OCI-LY3 (cell line): ENCODE results near the gene NHLRC2.

Experiments used
- H2AFZ ChIP-seq: fragments of 200-600, 300-600 bp; shearing (Covaris generic); 2 replicates; pipeline ENCODE4 v1.6.0; 2014; ENCODE audit warnings: antibody characterized with exemption, low read depth, low read length
- H3K27ac ChIP-seq: fragments of 200-600, 300-600 bp; sonication (generic); 2 replicates; pipeline ENCODE4 v1.5.1; 2014; ENCODE audit warnings: mild to moderate bottlenecking, low read length, moderate library complexity, mixed read lengths
- H3K27me3 ChIP-seq: fragments of 200-600, 300-600 bp; sonication (generic); 2 replicates; pipeline ENCODE4 v1.6.1; 2014; ENCODE audit warnings: low read depth, low read length, mixed read lengths
- H3K36me3 ChIP-seq: fragments of 200-600, 300-600 bp; sonication (generic); replicated peaks from 2 replicates; pipeline ENCODE3; 2014; ENCODE audit warnings: low read depth, low read length, mixed read lengths
- H3K4me1 ChIP-seq: fragments of 300-600, 200-600 bp; sonication (generic); 2 replicates; pipeline ENCODE4 v1.6.1; 2014; ENCODE audit warnings: low read length, mixed read lengths
- H3K4me2 ChIP-seq: fragments of 200-600, 300-600 bp; sonication (generic); 2 replicates; pipeline ENCODE4 v1.6.1; 2014; ENCODE audit warnings: low read length, mixed read lengths
- H3K4me3 ChIP-seq: fragments of 300-600, 200-600 bp; sonication (generic); 2 replicates; pipeline ENCODE4 v1.5.1; 2014; ENCODE audit warnings: antibody characterized with exemption, mild to moderate bottlenecking, low read length, moderate library complexity
- H3K79me2 ChIP-seq: fragments of 300-600, 200-600 bp; shearing (Covaris generic); 2 replicates; pipeline ENCODE4 v1.6.1; 2014; ENCODE audit warnings: mild to moderate bottlenecking, low read length, mixed read lengths
- H3K9ac ChIP-seq: fragments of 300-600, 200-600 bp; shearing (Covaris generic); 2 replicates; pipeline ENCODE4 v1.6.0; 2014; ENCODE audit warnings: mild to moderate bottlenecking, low read length, moderate library complexity
- H3K9me3 ChIP-seq: fragments of 200-600, 300-600 bp; shearing (Covaris generic); 2 replicates; pipeline ENCODE4 v1.6.1; 2014; ENCODE audit warnings: low read length, mixed read lengths; ENCODE audit not compliant: insufficient read depth
- H4K20me1 ChIP-seq: fragments of 200-600, 300-600 bp; sonication (generic); 2 replicates; pipeline ENCODE4 v1.6.1; 2016; ENCODE audit warnings: low read length, mixed read lengths; ENCODE audit not compliant: insufficient read depth
- CTCF ChIP-seq: fragments of 200-600, 300-600 bp; sonication (generic); IDR thresholded peaks from 2 replicates; pipeline ENCODE4 v1.5.1; 2014; ENCODE audit warnings: antibody characterized with exemption, low read length, low read depth
- EZH2phosphoT487 ChIP-seq: fragments of 200-600 bp; shearing (Covaris generic); IDR thresholded peaks from 2 replicates; pipeline ENCODE4 v1.6.1; 2018; ENCODE audit warnings: antibody characterized with exemption, mixed run types, low read depth

Gene NHLRC2

GRCh38 chr10:113958631-113959382, 104.3 kb downstream of the NHLRC2 start:
- Histone ChIP-seq H2AFZ (0 out of 2 replicates have a peak overlapping the region, but pooled peaks have one; percentile 42), H3K9me3 (peaks cover 5% of the 10 kb centered on the region; the same call in 1 of the 2 replicates), H3K4me2 (peak overlapping the region; percentile 33), H3K4me3 (0 out of 2 replicates have a peak overlapping the region, but pooled peaks have one; percentile 10), H3K27me3 (no peaks in the 10 kb centered on the region), H3K9ac (no peak overlapping the region), H3K4me1 (peaks cover 44% of the 10 kb centered on the region), H3K27ac (no peak overlapping the region), H3K79me2 (no peaks in the 10 kb centered on the region), H3K36me3 (peaks cover 7% of the 10 kb centered on the region), H4K20me1 (no peaks in the 10 kb centered on the region)
- no peak for TF ChIP-seq CTCF
- TF ChIP-seq EZH2phosphoT487: no peak

GRCh38 chr10:113959383-113959760, 104.9 kb downstream of the NHLRC2 start:
- peak overlapping the region; percentile 26; the same call in 1 of the 2 replicates for H3K27ac ChIP-seq
- 0 out of 2 replicates have a peak overlapping the region, but pooled peaks have one; percentile 17 for H3K9ac ChIP-seq
- H3K4me1 ChIP-seq: peaks cover 41% of the 10 kb centered on the region
- H3K9me3 ChIP-seq: peaks cover 5% of the 10 kb centered on the region; the same call in 1 of the 2 replicates
- H3K4me3 ChIP-seq: 0 out of 2 replicates have a peak overlapping the region, but pooled peaks have one; percentile 10
- peaks cover 2% of the 10 kb centered on the region for H3K36me3 ChIP-seq
- TF ChIP-seq EZH2phosphoT487 (no peak), CTCF (no peak)
- H2AFZ ChIP-seq: peak overlapping the region; percentile 42; the same call in 1 of the 2 replicates
- H3K4me2 ChIP-seq: peak overlapping the region; percentile 33
- H3K79me2 ChIP-seq: no peaks in the 10 kb centered on the region
- H4K20me1 ChIP-seq: no peaks in the 10 kb centered on the region
- no peaks in the 10 kb centered on the region for H3K27me3 ChIP-seq

- H2AFZ ChIP-seq: peak overlapping the region; percentile 42
- H3K27ac ChIP-seq: peak overlapping the region; percentile 62; the same call in 1 of the 2 replicates
- H3K4me2 ChIP-seq: peak overlapping the region; percentile 33
These were observed 106.2 kb downstream of the NHLRC2 start for GRCh38 chr10:113960617-113961181.

More at GRCh38 chr10:113960617-113961181, 106.2 kb downstream of the NHLRC2 start:
- Histone ChIP-seq H3K9ac (no peak overlapping the region), H3K79me2 (no peaks in the 10 kb centered on the region), H3K4me3 (0 out of 2 replicates have a peak overlapping the region, but pooled peaks have one; percentile 37), H3K27me3 (no peaks in the 10 kb centered on the region), H4K20me1 (no peaks in the 10 kb centered on the region), H3K36me3 (no peaks in the 10 kb centered on the region), H3K4me1 (peaks cover 54% of the 10 kb centered on the region), H3K9me3 (peaks cover 5% of the 10 kb centered on the region; the same call in 1 of the 2 replicates)
- TF ChIP-seq CTCF: no peak
- no peak for TF ChIP-seq EZH2phosphoT487
